Neural cell (in vitro differentiated cells): ENCODE data around the gene CASP2. TPM values are rescaled to one million over a fixed set of nuclear protein-coding genes. Genes with fewer than 3 reads are reported as not detected.

ENCODE experiments used
- H2AFZ ChIP-seq: fragments of 200-600, 300-800 bp; sonication (generic), shearing (Covaris generic); 2 replicates; pipeline ENCODE4 v1.6.0; 2014; ENCODE audit warnings: low read depth, mild to moderate bottlenecking, antibody characterized with exemption, low read length, moderate library complexity
- H3F3A ChIP-seq: fragments of 200-600 bp; shearing (Covaris generic); 2 replicates; pipeline ENCODE4 v1.6.1; 2016; ENCODE audit warnings: mild to moderate bottlenecking, moderate library complexity, mixed read lengths, antibody characterized with exemption, low read length; ENCODE audit not compliant: insufficient read depth, poor library complexity, severe bottlenecking
- H3K27ac ChIP-seq: fragments of 200-600, 300-800 bp; sonication (generic), shearing (Covaris generic); 2 replicates; pipeline ENCODE4 v1.5.1; 2014; ENCODE audit warnings: mild to moderate bottlenecking, low read length, moderate library complexity
- H3K27me3 ChIP-seq: fragments of 300-800, 200-600 bp; sonication (generic), shearing (Covaris generic); 2 replicates; pipeline ENCODE4 v1.6.0; 2014; ENCODE audit warnings: mild to moderate bottlenecking, low read depth, low read length, moderate library complexity; ENCODE audit not compliant: insufficient read depth
- H3K36me3 ChIP-seq: fragments of 300-800, 200-600 bp; sonication (generic), shearing (Covaris generic); 2 replicates; pipeline ENCODE4 v1.5.1; 2014; ENCODE audit warnings: mild to moderate bottlenecking, antibody characterized with exemption, low read length, moderate library complexity; ENCODE audit not compliant: insufficient read depth
- H3K4me2 ChIP-seq: fragments of 300-800, 200-600 bp; sonication (generic), shearing (Covaris generic); 2 replicates; pipeline ENCODE4 v1.6.0; 2014; ENCODE audit warnings: mild to moderate bottlenecking, low read length
- H3K4me3 ChIP-seq: fragments of 300-800, 200-600 bp; sonication (generic), shearing (Covaris generic); 2 replicates; pipeline ENCODE4 v1.5.1; 2014; ENCODE audit warnings: mild to moderate bottlenecking, low read length, moderate library complexity
- H3K79me2 ChIP-seq: fragments of 200-600 bp; shearing (Covaris generic); replicated peaks from 2 replicates; pipeline ENCODE4 v1.6.0; 2014; ENCODE audit warnings: mild to moderate bottlenecking, low read length, moderate library complexity; ENCODE audit not compliant: insufficient read depth
- H3K9ac ChIP-seq: fragments of 300-800, 200-600 bp; sonication (generic), shearing (Covaris generic); 2 replicates; pipeline ENCODE4 v1.6.1; 2016; ENCODE audit warnings: mild to moderate bottlenecking, low read length, mixed read lengths
- H3K9me2 ChIP-seq: fragments of 200-600 bp; shearing (Covaris generic); 2 replicates; pipeline ENCODE4 v1.6.1; 2016; ENCODE audit warnings: mild to moderate bottlenecking, low read length, mixed read lengths; ENCODE audit not compliant: insufficient read depth
- H3K9me3 ChIP-seq: fragments of 200-600, 300-800 bp; sonication (generic), shearing (Covaris generic); 2 replicates; pipeline ENCODE4 v1.6.1; 2016; ENCODE audit warnings: mild to moderate bottlenecking, mixed run types, low read length, moderate library complexity, mixed read lengths
- H4K20me1 ChIP-seq: fragments of 200-600 bp; shearing (Covaris generic); 2 replicates; pipeline ENCODE4 v1.6.1; 2016; ENCODE audit warnings: mild to moderate bottlenecking, mixed run types; ENCODE audit not compliant: insufficient read depth
- CTCF ChIP-seq: fragments of 450-650 bp; IDR thresholded peaks from 2 replicates; pipeline ENCODE4 v1.5.1; 2014; ENCODE audit warnings: antibody characterized with exemption, mild to moderate bottlenecking, moderate library complexity; ENCODE audit not compliant: poor library complexity, severe bottlenecking
- EP300 ChIP-seq: fragments of 450-650 bp; conservative IDR thresholded peaks from 2 replicates; pipeline ENCODE4 v1.6.1; 2014; ENCODE audit warnings: antibody characterized with exemption, mild to moderate bottlenecking, moderate library complexity; ENCODE audit not compliant: poor library complexity, severe bottlenecking
- EZH2 ChIP-seq: fragments of 200-600, 300-800 bp; shearing (Covaris generic), sonication (generic); IDR thresholded peaks from 2 replicates; pipeline ENCODE4 v1.6.1; 2014; ENCODE audit warnings: antibody characterized with exemption, low read length, borderline replicate concordance, mild to moderate bottlenecking; ENCODE audit not compliant: insufficient read depth, poor library complexity, severe bottlenecking
- MXI1 ChIP-seq: fragments of 450-650 bp; conservative IDR thresholded peaks from 2 replicates; pipeline ENCODE4 v1.6.1; 2014; ENCODE audit warnings: antibody characterized with exemption, mild to moderate bottlenecking; ENCODE audit not compliant: poor library complexity, severe bottlenecking
- POLR2AphosphoS5 ChIP-seq: IDR thresholded peaks from 2 replicates; pipeline ENCODE4 v1.6.1; 2012
- RAD21 ChIP-seq: fragments of 450-650 bp; conservative IDR thresholded peaks from 2 replicates; pipeline ENCODE4 v1.6.1; 2014; ENCODE audit warnings: antibody characterized with exemption, mild to moderate bottlenecking, moderate library complexity
- REST ChIP-seq: IDR thresholded peaks from 2 replicates; pipeline ENCODE4 v1.6.1; 2012; ENCODE audit warnings: borderline replicate concordance
- SMC3 ChIP-seq: fragments of 450-650 bp; conservative IDR thresholded peaks from 2 replicates; pipeline ENCODE4 v1.6.1; 2014; ENCODE audit warnings: antibody characterized with exemption, mild to moderate bottlenecking, moderate library complexity; ENCODE audit not compliant: poor library complexity
- TAF1 ChIP-seq: IDR thresholded peaks from 2 replicates; pipeline ENCODE4 v1.6.1; 2012; ENCODE audit warnings: low read depth
- polyA plus RNA-seq: library from polyadenylated mRNA; depleted of rRNA; stranded (reverse); fragments of >200 nt; gene quantifications from 2 replicates; pipeline ENCODE4 v1.2.3, GENCODE V29; 2014

Gene CASP2
- polyA plus RNA-seq, 1 donor from 2014 or later, result 9.0 TPM

- no peaks in the 10 kb centered on the region for H3K9me2 ChIP-seq
- H3K4me3 ChIP-seq, result no peak overlapping the region
- H3F3A ChIP-seq, result no peaks in the 10 kb centered on the region
- H2AFZ ChIP-seq, result no peak overlapping the region
- H3K27me3 ChIP-seq, result no peaks in the 10 kb centered on the region
- H3K79me2 ChIP-seq, result no peaks in the 10 kb centered on the region
- no peaks in the 10 kb centered on the region for H3K36me3 ChIP-seq
- no peak overlapping the region for H3K4me2 ChIP-seq
- no peak overlapping the region for H3K27ac ChIP-seq
- TF ChIP-seq CTCF, result no peak
- no peak for TF ChIP-seq REST
- no peak for TF ChIP-seq EP300
- TF ChIP-seq SMC3, result no peak
- no peak for TF ChIP-seq POLR2AphosphoS5
- TF ChIP-seq TAF1, result no peak
- TF ChIP-seq RAD21, result no peak
- no peak for TF ChIP-seq MXI1
- TF ChIP-seq EZH2, result no peak
- no peak overlapping the region for H3K9ac ChIP-seq
- H3K9me3 ChIP-seq, result no peaks in the 10 kb centered on the region
- H4K20me1 ChIP-seq, result no peaks in the 10 kb centered on the region
Measured at GRCh38 chr7:143331179-143331801, 43.1 kb downstream of the CASP2 start.

- no peak overlapping the region for H2AFZ ChIP-seq
- H3F3A ChIP-seq, result no peaks in the 10 kb centered on the region
- H3K4me2 ChIP-seq, result no peak overlapping the region
- H3K9me3 ChIP-seq, result no peaks in the 10 kb centered on the region
- no peak overlapping the region for H3K27ac ChIP-seq
- no peak for TF ChIP-seq REST
- TF ChIP-seq EZH2, result no peak
- TF ChIP-seq RAD21, result no peak
- TF ChIP-seq CTCF, result no peak
- TF ChIP-seq MXI1, result no peak
- no peak for TF ChIP-seq POLR2AphosphoS5
- TF ChIP-seq SMC3, result no peak
- no peak for TF ChIP-seq EP300
- no peak for TF ChIP-seq TAF1
- H3K4me3 ChIP-seq, result no peak overlapping the region
- no peak overlapping the region for H3K9ac ChIP-seq
- H3K36me3 ChIP-seq, result no peaks in the 10 kb centered on the region
- no peaks in the 10 kb centered on the region for H3K27me3 ChIP-seq
- no peaks in the 10 kb centered on the region for H4K20me1 ChIP-seq
- no peaks in the 10 kb centered on the region for H3K9me2 ChIP-seq
- no peaks in the 10 kb centered on the region for H3K79me2 ChIP-seq
Measured at GRCh38 chr7:143334244-143334643, 46.1 kb downstream of the CASP2 start.
